Measurements from ENCODE around the gene CDH4. TPM values are rescaled to one million over a fixed set of nuclear protein-coding genes. Genes with fewer than 3 reads are reported as not detected.

Gene CDH4
- total and polyA plus RNA-seq, 3 experiments from 2014 or later, result 0.22 TPM; not detected in 2

GRCh38 chr20:61654726-61655125, 402.7 kb downstream of the CDH4 start:
- Mint-ChIP-seq H3K36me3 (no peaks in the 10 kb centered on the region), H3K4me3 (no peak overlapping the region), H3K4me1 (no peaks in the 10 kb centered on the region), H3K27me3 (peaks cover 3% of the 10 kb centered on the region in 2 donors), H3K27ac (no peak overlapping the region), H3K9me3 (peaks cover 0 to 4% (median 2%) of the 10 kb centered on the region in 5 donors)
- Histone ChIP-seq H3K27ac (ENCODE audit: low read depth, low read length) (no peak overlapping the region), H3K36me3 (ENCODE audit: insufficient read depth, low read length) (no peaks in the 10 kb centered on the region), H3K27me3 (ENCODE audit: insufficient read depth, low read length, poor library complexity, severe bottlenecking) (no peaks in the 10 kb centered on the region), H3K4me3 (ENCODE audit: low read length) (no peak overlapping the region), H3K9me3 (ENCODE audit: low read length) (no peaks in the 10 kb centered on the region), H3K4me1 (ENCODE audit: insufficient read depth, low read length) (no peaks in the 10 kb centered on the region)
- ChIA-PET POLR2A (no interaction called here), CTCF (no interaction called here)
- DNase-seq, result no peak

GRCh38 chr20:61655591-61655990, 403.5 kb downstream of the CDH4 start:
- no peak for DNase-seq
- Mint-ChIP-seq H3K4me3 (no peak overlapping the region), H3K36me3 (no peaks in the 10 kb centered on the region), H3K27ac (no peak overlapping the region), H3K4me1 (no peaks in the 10 kb centered on the region), H3K27me3 (peaks cover 3% of the 10 kb centered on the region in 2 donors), H3K9me3 (peaks cover 0 to 4% (median 2%) of the 10 kb centered on the region in 5 donors)
- Histone ChIP-seq H3K27me3 (ENCODE audit: insufficient read depth, low read length, poor library complexity, severe bottlenecking) (no peaks in the 10 kb centered on the region), H3K9me3 (ENCODE audit: low read length) (no peaks in the 10 kb centered on the region), H3K4me1 (ENCODE audit: insufficient read depth, low read length) (no peaks in the 10 kb centered on the region), H3K36me3 (ENCODE audit: insufficient read depth, low read length) (no peaks in the 10 kb centered on the region), H3K4me3 (ENCODE audit: low read length) (no peak overlapping the region), H3K27ac (ENCODE audit: low read depth, low read length) (no peak overlapping the region)
- CTCF ChIA-PET, result no interaction called here
- POLR2A ChIA-PET, result no interaction called here

- H3K36me3 ChIP-seq (ENCODE audit: insufficient read depth, low read length), result no peaks in the 10 kb centered on the region
- H3K36me3 Mint-ChIP-seq, result no peaks in the 10 kb centered on the region
- H3K27ac ChIP-seq (ENCODE audit: low read depth, low read length), result no peak overlapping the region
- no peaks in the 10 kb centered on the region for H3K9me3 ChIP-seq (ENCODE audit: low read length)
- H3K27me3 ChIP-seq (ENCODE audit: insufficient read depth, low read length, poor library complexity, severe bottlenecking), result no peaks in the 10 kb centered on the region
- no peak for DNase-seq
- H3K4me3 Mint-ChIP-seq, result no peak overlapping the region
- no peaks in the 10 kb centered on the region for H3K4me1 ChIP-seq (ENCODE audit: insufficient read depth, low read length)
- ChIA-PET CTCF (no interaction called here), POLR2A (no interaction called here)
- no peak overlapping the region for H3K27ac Mint-ChIP-seq
- H3K27me3 Mint-ChIP-seq, result peaks cover 3% of the 10 kb centered on the region in 2 donors
- peaks cover 0 to 4% (median 2%) of the 10 kb centered on the region in 5 donors for H3K9me3 Mint-ChIP-seq
- H3K4me3 ChIP-seq (ENCODE audit: low read length), result no peak overlapping the region
- no peaks in the 10 kb centered on the region for H3K4me1 Mint-ChIP-seq
These were observed 404.1 kb downstream of the CDH4 start for GRCh38 chr20:61656198-61656597.

- ChIA-PET POLR2A (no interaction called here), CTCF (no interaction called here)
- H3K27ac Mint-ChIP-seq, result no peak overlapping the region
- no peaks in the 10 kb centered on the region for H3K4me1 Mint-ChIP-seq
- Histone ChIP-seq H3K27me3 (ENCODE audit: insufficient read depth, low read length, poor library complexity, severe bottlenecking) (no peaks in the 10 kb centered on the region), H3K36me3 (ENCODE audit: insufficient read depth, low read length) (no peaks in the 10 kb centered on the region), H3K27ac (ENCODE audit: low read depth, low read length) (no peak overlapping the region), H3K9me3 (ENCODE audit: low read length) (no peaks in the 10 kb centered on the region), H3K4me1 (ENCODE audit: insufficient read depth, low read length) (no peaks in the 10 kb centered on the region), H3K4me3 (ENCODE audit: low read length) (no peak overlapping the region)
- DNase-seq, result no peak
- peaks cover 2 to 3% of the 10 kb centered on the region in 2 donors for H3K27me3 Mint-ChIP-seq
- no peak overlapping the region for H3K4me3 Mint-ChIP-seq
- peaks cover 0 to 2% (median 0%) of the 10 kb centered on the region in 5 donors for H3K9me3 Mint-ChIP-seq
- H3K36me3 Mint-ChIP-seq, result no peaks in the 10 kb centered on the region
These were observed 405.8 kb downstream of the CDH4 start for GRCh38 chr20:61657721-61658377.

- H3K36me3 Mint-ChIP-seq, result no peaks in the 10 kb centered on the region
- H3K4me3 Mint-ChIP-seq, result no peak overlapping the region
- Histone ChIP-seq H3K4me1 (ENCODE audit: insufficient read depth, low read length) (no peaks in the 10 kb centered on the region), H3K4me3 (ENCODE audit: low read length) (no peak overlapping the region), H3K27ac (ENCODE audit: low read depth, low read length) (no peak overlapping the region), H3K27me3 (ENCODE audit: insufficient read depth, low read length, poor library complexity, severe bottlenecking) (no peaks in the 10 kb centered on the region), H3K36me3 (ENCODE audit: insufficient read depth, low read length) (no peaks in the 10 kb centered on the region), H3K9me3 (ENCODE audit: low read length) (no peaks in the 10 kb centered on the region)
- no peak overlapping the region for H3K27ac Mint-ChIP-seq
- H3K27me3 Mint-ChIP-seq, result peaks cover 2 to 3% of the 10 kb centered on the region in 2 donors
- H3K9me3 Mint-ChIP-seq, result peaks cover 0 to 2% (median 0%) of the 10 kb centered on the region in 5 donors
- ChIA-PET CTCF (no interaction called here), POLR2A (no interaction called here)
- H3K4me1 Mint-ChIP-seq, result no peaks in the 10 kb centered on the region
- no peak for DNase-seq
These were observed 406.5 kb downstream of the CDH4 start for GRCh38 chr20:61658563-61658962.

GRCh38 chr20:61659246-61659993, 407.4 kb downstream of the CDH4 start:
- DNase-seq, result no peak
- POLR2A ChIA-PET, result no interaction called here
- Histone ChIP-seq H3K27me3 (ENCODE audit: insufficient read depth, low read length, poor library complexity, severe bottlenecking) (no peaks in the 10 kb centered on the region), H3K4me1 (ENCODE audit: insufficient read depth, low read length) (no peaks in the 10 kb centered on the region), H3K36me3 (ENCODE audit: insufficient read depth, low read length) (no peaks in the 10 kb centered on the region), H3K27ac (ENCODE audit: low read depth, low read length) (no peak overlapping the region), H3K9me3 (ENCODE audit: low read length) (no peaks in the 10 kb centered on the region), H3K4me3 (ENCODE audit: low read length) (no peak overlapping the region)
- Mint-ChIP-seq H3K36me3 (no peaks in the 10 kb centered on the region), H3K4me3 (no peak overlapping the region), H3K4me1 (no peaks in the 10 kb centered on the region), H3K27ac (no peak overlapping the region), H3K27me3 (peaks cover 2 to 3% of the 10 kb centered on the region in 2 donors), H3K9me3 (peaks cover 0 to 2% (median 0%) of the 10 kb centered on the region in 5 donors)
- CTCF ChIA-PET, result no interaction called here

- Mint-ChIP-seq H3K27ac (no peak overlapping the region), H3K27me3 (peaks cover 2 to 3% of the 10 kb centered on the region in 2 donors), H3K4me3 (no peak overlapping the region), H3K9me3 (peaks cover 0 to 2% (median 0%) of the 10 kb centered on the region in 5 donors), H3K36me3 (no peaks in the 10 kb centered on the region), H3K4me1 (no peaks in the 10 kb centered on the region)
- Histone ChIP-seq H3K36me3 (ENCODE audit: insufficient read depth, low read length) (no peaks in the 10 kb centered on the region), H3K27me3 (ENCODE audit: insufficient read depth, low read length, poor library complexity, severe bottlenecking) (no peaks in the 10 kb centered on the region), H3K27ac (ENCODE audit: low read depth, low read length) (no peak overlapping the region), H3K4me1 (ENCODE audit: insufficient read depth, low read length) (no peaks in the 10 kb centered on the region), H3K4me3 (ENCODE audit: low read length) (no peak overlapping the region), H3K9me3 (ENCODE audit: low read length) (no peaks in the 10 kb centered on the region)
- CTCF ChIA-PET, result no interaction called here
- DNase-seq, result no peak
- POLR2A ChIA-PET, result no interaction called here
These were observed 407.9 kb downstream of the CDH4 start for GRCh38 chr20:61659994-61660346.

- POLR2A ChIA-PET, result no interaction called here
- H3K27ac ChIP-seq (ENCODE audit: low read depth, low read length), result no peak overlapping the region
- no peak overlapping the region for H3K27ac Mint-ChIP-seq
- H3K4me3 Mint-ChIP-seq, result no peak overlapping the region
- H3K36me3 ChIP-seq (ENCODE audit: insufficient read depth, low read length), result no peaks in the 10 kb centered on the region
- no peaks in the 10 kb centered on the region for H3K27me3 ChIP-seq (ENCODE audit: insufficient read depth, low read length, poor library complexity, severe bottlenecking)
- H3K36me3 Mint-ChIP-seq, result no peaks in the 10 kb centered on the region
- no peaks in the 10 kb centered on the region for H3K4me1 ChIP-seq (ENCODE audit: insufficient read depth, low read length)
- peaks cover 0 to 2% (median 0%) of the 10 kb centered on the region in 5 donors for H3K9me3 Mint-ChIP-seq
- no peak for DNase-seq
- H3K27me3 Mint-ChIP-seq, result peaks cover 2 to 3% of the 10 kb centered on the region in 2 donors
- CTCF ChIA-PET, result no interaction called here
- H3K9me3 ChIP-seq (ENCODE audit: low read length), result no peaks in the 10 kb centered on the region
- no peak overlapping the region for H3K4me3 ChIP-seq (ENCODE audit: low read length)
- no peaks in the 10 kb centered on the region for H3K4me1 Mint-ChIP-seq
These were observed 408.5 kb downstream of the CDH4 start for GRCh38 chr20:61660559-61660958.
